OCI-LY3 (cell line): ENCODE results near the gene HEXD.

Experiments
- EZH2phosphoT487 ChIP-seq: fragments of 200-600 bp; shearing (Covaris generic); IDR thresholded peaks from 2 replicates; pipeline ENCODE4 v1.6.1; 2018; ENCODE audit warnings: antibody characterized with exemption, mixed run types, low read depth
- TF ChIP-seq, protein P1 (sequence below): fragments of 200-600, 300-600 bp; sonication (generic); IDR thresholded peaks from 2 replicates; pipeline ENCODE4 v1.5.1; 2014; ENCODE audit warnings: antibody characterized with exemption, low read length, low read depth

DNA sequence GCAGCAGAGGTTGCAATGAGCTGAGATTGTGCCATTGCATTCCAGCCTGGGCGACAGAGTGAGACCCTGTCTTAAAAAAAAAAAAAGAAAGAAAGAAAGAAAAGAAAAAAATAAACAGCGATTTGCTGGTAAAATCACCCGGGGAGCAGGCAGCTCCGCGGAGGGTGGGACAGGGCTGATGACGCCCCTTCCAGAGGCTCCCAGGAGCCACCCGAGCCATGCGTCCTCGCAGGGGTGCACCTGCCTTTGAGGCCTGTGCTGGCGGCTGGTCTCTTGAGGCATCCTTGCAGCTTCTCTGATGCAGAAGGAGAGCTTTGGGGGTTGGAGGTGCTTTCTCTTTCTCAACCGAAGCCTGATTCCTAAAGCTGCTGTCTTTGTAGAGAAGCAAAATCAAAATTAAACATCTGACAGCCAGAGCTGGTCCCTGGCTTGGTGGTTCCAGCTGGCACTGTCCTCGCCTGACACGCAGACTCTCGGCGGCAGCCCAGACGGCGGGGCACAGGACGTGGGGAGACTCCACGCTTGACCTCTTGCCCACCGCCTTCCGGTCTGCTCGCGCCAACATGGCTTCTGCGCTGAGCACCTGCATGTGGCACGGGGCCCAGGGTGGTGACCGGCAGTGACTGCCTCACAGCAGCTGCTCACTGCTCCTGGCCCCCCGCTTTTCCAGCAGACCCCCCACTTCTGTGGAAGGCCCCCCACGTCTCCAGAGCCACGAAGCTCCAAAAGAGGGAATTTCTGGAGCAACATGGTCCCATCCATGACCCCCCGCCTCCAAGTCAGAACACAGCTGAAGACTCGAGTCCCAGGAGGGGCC is 40.0 kb upstream of the HEXD start:
- TF ChIP-seq, protein P1, sequence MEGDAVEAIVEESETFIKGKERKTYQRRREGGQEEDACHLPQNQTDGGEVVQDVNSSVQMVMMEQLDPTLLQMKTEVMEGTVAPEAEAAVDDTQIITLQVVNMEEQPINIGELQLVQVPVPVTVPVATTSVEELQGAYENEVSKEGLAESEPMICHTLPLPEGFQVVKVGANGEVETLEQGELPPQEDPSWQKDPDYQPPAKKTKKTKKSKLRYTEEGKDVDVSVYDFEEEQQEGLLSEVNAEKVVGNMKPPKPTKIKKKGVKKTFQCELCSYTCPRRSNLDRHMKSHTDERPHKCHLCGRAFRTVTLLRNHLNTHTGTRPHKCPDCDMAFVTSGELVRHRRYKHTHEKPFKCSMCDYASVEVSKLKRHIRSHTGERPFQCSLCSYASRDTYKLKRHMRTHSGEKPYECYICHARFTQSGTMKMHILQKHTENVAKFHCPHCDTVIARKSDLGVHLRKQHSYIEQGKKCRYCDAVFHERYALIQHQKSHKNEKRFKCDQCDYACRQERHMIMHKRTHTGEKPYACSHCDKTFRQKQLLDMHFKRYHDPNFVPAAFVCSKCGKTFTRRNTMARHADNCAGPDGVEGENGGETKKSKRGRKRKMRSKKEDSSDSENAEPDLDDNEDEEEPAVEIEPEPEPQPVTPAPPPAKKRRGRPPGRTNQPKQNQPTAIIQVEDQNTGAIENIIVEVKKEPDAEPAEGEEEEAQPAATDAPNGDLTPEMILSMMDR, result no peak
- TF ChIP-seq EZH2phosphoT487, result no peak
